ENCODE measurements around the gene TEX12. TPM values are rescaled to one million over a fixed set of nuclear protein-coding genes. Genes with fewer than 3 reads are reported as not detected.
"Not testable (repeated sequence)": the region's sequence is repeated elsewhere in the genome, so short reads cannot be mapped to it uniquely, and the experiment has no call there.

TEX12 gene
- total RNA-seq, 1 donor from 2014 or later = not detected

GRCh38 chr11:112199101-112199500 is 31.9 kb downstream of the TEX12 start:
- H3K9me3 Mint-ChIP-seq; intact Hi-C loops (cut with micrococcal nuclease); H3K4me3 Mint-ChIP-seq (ENCODE audit: low read depth); DNase-seq (ENCODE audit: low spot score); H3K4me1 Mint-ChIP-seq (ENCODE audit: low read depth); H3K27ac Mint-ChIP-seq; H3K36me3 Mint-ChIP-seq (ENCODE audit: low read depth): not testable (repeated sequence)
- H3K27me3 Mint-ChIP-seq (ENCODE audit: low read depth) = peaks cover 21% of the 10 kb centered on the region

GRCh38 chr11:112200252-112200651 is 33.1 kb downstream of the TEX12 start:
- Mint-ChIP-seq H3K4me1 (ENCODE audit: low read depth) (no peaks in the 10 kb centered on the region), H3K4me3 (ENCODE audit: low read depth) (no peak overlapping the region), H3K27me3 (ENCODE audit: low read depth) (peaks cover 20% of the 10 kb centered on the region), H3K36me3 (ENCODE audit: low read depth) (no peaks in the 10 kb centered on the region), H3K27ac (no peak overlapping the region), H3K9me3 (no peaks in the 10 kb centered on the region)
- no peak for DNase-seq (ENCODE audit: low spot score)
- intact Hi-C loops (cut with micrococcal nuclease) = no loop called here

- no peak for DNase-seq (ENCODE audit: low spot score)
- no peak overlapping the region for H3K27ac Mint-ChIP-seq
- H3K4me3 Mint-ChIP-seq (ENCODE audit: low read depth) = no peak overlapping the region
- H3K27me3 Mint-ChIP-seq (ENCODE audit: low read depth) = peaks cover 19% of the 10 kb centered on the region
- H3K9me3 Mint-ChIP-seq = no peaks in the 10 kb centered on the region
- H3K36me3 Mint-ChIP-seq (ENCODE audit: low read depth) = no peaks in the 10 kb centered on the region
- peaks cover 2% of the 10 kb centered on the region for H3K4me1 Mint-ChIP-seq (ENCODE audit: low read depth)
- intact Hi-C loops (cut with micrococcal nuclease) = no loop called here
These were observed 38.9 kb downstream of the TEX12 start for GRCh38 chr11:112206071-112206470.

GRCh38 chr11:112210890-112211289 is 43.7 kb downstream of the TEX12 start:
- intact Hi-C loops (cut with micrococcal nuclease) = no loop called here
- H3K27me3 Mint-ChIP-seq (ENCODE audit: low read depth) = peaks cover 20% of the 10 kb centered on the region
- no peak overlapping the region for H3K4me3 Mint-ChIP-seq (ENCODE audit: low read depth)
- peaks cover 14% of the 10 kb centered on the region for H3K4me1 Mint-ChIP-seq (ENCODE audit: low read depth)
- H3K36me3 Mint-ChIP-seq (ENCODE audit: low read depth) = no peaks in the 10 kb centered on the region
- H3K9me3 Mint-ChIP-seq = no peaks in the 10 kb centered on the region
- no peak for DNase-seq (ENCODE audit: low spot score)
- no peak overlapping the region for H3K27ac Mint-ChIP-seq

GRCh38 chr11:112211536-112211935 is 44.4 kb downstream of the TEX12 start:
- H3K4me3 Mint-ChIP-seq (ENCODE audit: low read depth) = no peak overlapping the region
- H3K9me3 Mint-ChIP-seq = no peaks in the 10 kb centered on the region
- H3K27me3 Mint-ChIP-seq (ENCODE audit: low read depth) = peaks cover 20% of the 10 kb centered on the region
- intact Hi-C loops (cut with micrococcal nuclease) = no loop called here
- H3K4me1 Mint-ChIP-seq (ENCODE audit: low read depth) = peaks cover 14% of the 10 kb centered on the region
- no peak overlapping the region for H3K27ac Mint-ChIP-seq
- no peak for DNase-seq (ENCODE audit: low spot score)
- no peaks in the 10 kb centered on the region for H3K36me3 Mint-ChIP-seq (ENCODE audit: low read depth)

GRCh38 chr11:112212290-112212689 is 45.1 kb downstream of the TEX12 start:
- peaks cover 14% of the 10 kb centered on the region for H3K4me1 Mint-ChIP-seq (ENCODE audit: low read depth)
- no peaks in the 10 kb centered on the region for H3K9me3 Mint-ChIP-seq
- H3K36me3 Mint-ChIP-seq (ENCODE audit: low read depth) = no peaks in the 10 kb centered on the region
- H3K27me3 Mint-ChIP-seq (ENCODE audit: low read depth) = peaks cover 20% of the 10 kb centered on the region
- intact Hi-C loops (cut with micrococcal nuclease) = no loop called here
- DNase-seq (ENCODE audit: low spot score) = no peak
- H3K4me3 Mint-ChIP-seq (ENCODE audit: low read depth) = no peak overlapping the region
- H3K27ac Mint-ChIP-seq = no peak overlapping the region

GRCh38 chr11:112212710-112213109 is 45.5 kb downstream of the TEX12 start:
- no peaks in the 10 kb centered on the region for H3K36me3 Mint-ChIP-seq (ENCODE audit: low read depth)
- H3K9me3 Mint-ChIP-seq = no peaks in the 10 kb centered on the region
- no peak overlapping the region for H3K27ac Mint-ChIP-seq
- peaks cover 20% of the 10 kb centered on the region for H3K27me3 Mint-ChIP-seq (ENCODE audit: low read depth)
- DNase-seq (ENCODE audit: low spot score) = no peak
- intact Hi-C loops (cut with micrococcal nuclease) = no loop called here
- H3K4me1 Mint-ChIP-seq (ENCODE audit: low read depth) = peaks cover 14% of the 10 kb centered on the region
- H3K4me3 Mint-ChIP-seq (ENCODE audit: low read depth) = no peak overlapping the region

GRCh38 chr11:112213753-112214152 is 46.6 kb downstream of the TEX12 start:
- no peak overlapping the region for H3K27ac Mint-ChIP-seq
- intact Hi-C loops (cut with micrococcal nuclease) = no loop called here
- H3K9me3 Mint-ChIP-seq = no peaks in the 10 kb centered on the region
- H3K27me3 Mint-ChIP-seq (ENCODE audit: low read depth) = peaks cover 18% of the 10 kb centered on the region
- no peaks in the 10 kb centered on the region for H3K36me3 Mint-ChIP-seq (ENCODE audit: low read depth)
- DNase-seq (ENCODE audit: low spot score) = no peak
- H3K4me1 Mint-ChIP-seq (ENCODE audit: low read depth) = peaks cover 14% of the 10 kb centered on the region
- H3K4me3 Mint-ChIP-seq (ENCODE audit: low read depth) = no peak overlapping the region

GRCh38 chr11:112215621-112216020 is 48.4 kb downstream of the TEX12 start:
- DNase-seq (ENCODE audit: low spot score) = no peak
- intact Hi-C loops (cut with micrococcal nuclease) = no loop called here
- Mint-ChIP-seq H3K9me3 (no peaks in the 10 kb centered on the region), H3K4me3 (ENCODE audit: low read depth) (no peak overlapping the region), H3K36me3 (ENCODE audit: low read depth) (no peaks in the 10 kb centered on the region), H3K4me1 (ENCODE audit: low read depth) (peaks cover 20% of the 10 kb centered on the region), H3K27ac (no peak overlapping the region), H3K27me3 (ENCODE audit: low read depth) (peaks cover 6% of the 10 kb centered on the region)

GRCh38 chr11:112216561-112217105 is 49.5 kb downstream of the TEX12 start:
- DNase-seq (ENCODE audit: low spot score) = no peak
- Mint-ChIP-seq H3K4me3 (ENCODE audit: low read depth) (no peak overlapping the region), H3K4me1 (ENCODE audit: low read depth) (peaks cover 17% of the 10 kb centered on the region), H3K27me3 (ENCODE audit: low read depth) (peaks cover 6% of the 10 kb centered on the region), H3K27ac (no peak overlapping the region), H3K36me3 (ENCODE audit: low read depth) (no peaks in the 10 kb centered on the region), H3K9me3 (no peaks in the 10 kb centered on the region)
- intact Hi-C loops (cut with micrococcal nuclease) = no loop called here

- Mint-ChIP-seq H3K4me3 (ENCODE audit: low read depth) (no peak overlapping the region), H3K27me3 (ENCODE audit: low read depth) (peaks cover 2% of the 10 kb centered on the region), H3K9me3 (no peaks in the 10 kb centered on the region), H3K36me3 (ENCODE audit: low read depth) (no peaks in the 10 kb centered on the region), H3K4me1 (ENCODE audit: low read depth) (peaks cover 13% of the 10 kb centered on the region), H3K27ac (no peak overlapping the region)
- intact Hi-C loops (cut with micrococcal nuclease) = loop anchor here (1.0 to 10.0 kb wide), 4 partner anchors 61 to 1555 kb away; partner anchors contain the start of genes CLDN25 and ZW10
- peak; percentile 26 for DNase-seq (ENCODE audit: low spot score)
These were observed 52.5 kb downstream of the TEX12 start for GRCh38 chr11:112219476-112220232.

GRCh38 chr11:112221274-112221835 is 54.2 kb downstream of the TEX12 start:
- Mint-ChIP-seq H3K4me3 (ENCODE audit: low read depth) (no peak overlapping the region), H3K4me1 (ENCODE audit: low read depth) (peaks cover 15% of the 10 kb centered on the region), H3K36me3 (ENCODE audit: low read depth) (no peaks in the 10 kb centered on the region), H3K27ac (no peak overlapping the region), H3K27me3 (ENCODE audit: low read depth) (peaks cover 2% of the 10 kb centered on the region), H3K9me3 (no peaks in the 10 kb centered on the region)
- intact Hi-C loops (cut with micrococcal nuclease) = loop anchor here (10.0 kb wide), 2 partner anchors 1063 to 1553 kb away; partner anchors contain the start of genes CLDN25 and ZW10
- no peak for DNase-seq (ENCODE audit: low spot score)

All from activated T-helper 2 cell treated with anti-CD3 and anti-CD28 coated beads, Interferon-gamma antibody, Interleukin-2, Interleukin-4, amounts not matched to agents 10 μg/mL and 5 μg/mL and 100 μg/mL, durations not matched to agents 14 hours and 24 hours and 36 hours (primary cell).